LNCAP (cell line): ENCODE data around the gene PKD1.

Source experiments
- TF ChIP-seq, protein P1 (sequence below): fragments of 450-650 bp; IDR thresholded peaks from 2 replicates; pipeline ENCODE4 v1.5.1; 2017; ENCODE audit warnings: mild to moderate bottlenecking

Gene PKD1

DNA sequence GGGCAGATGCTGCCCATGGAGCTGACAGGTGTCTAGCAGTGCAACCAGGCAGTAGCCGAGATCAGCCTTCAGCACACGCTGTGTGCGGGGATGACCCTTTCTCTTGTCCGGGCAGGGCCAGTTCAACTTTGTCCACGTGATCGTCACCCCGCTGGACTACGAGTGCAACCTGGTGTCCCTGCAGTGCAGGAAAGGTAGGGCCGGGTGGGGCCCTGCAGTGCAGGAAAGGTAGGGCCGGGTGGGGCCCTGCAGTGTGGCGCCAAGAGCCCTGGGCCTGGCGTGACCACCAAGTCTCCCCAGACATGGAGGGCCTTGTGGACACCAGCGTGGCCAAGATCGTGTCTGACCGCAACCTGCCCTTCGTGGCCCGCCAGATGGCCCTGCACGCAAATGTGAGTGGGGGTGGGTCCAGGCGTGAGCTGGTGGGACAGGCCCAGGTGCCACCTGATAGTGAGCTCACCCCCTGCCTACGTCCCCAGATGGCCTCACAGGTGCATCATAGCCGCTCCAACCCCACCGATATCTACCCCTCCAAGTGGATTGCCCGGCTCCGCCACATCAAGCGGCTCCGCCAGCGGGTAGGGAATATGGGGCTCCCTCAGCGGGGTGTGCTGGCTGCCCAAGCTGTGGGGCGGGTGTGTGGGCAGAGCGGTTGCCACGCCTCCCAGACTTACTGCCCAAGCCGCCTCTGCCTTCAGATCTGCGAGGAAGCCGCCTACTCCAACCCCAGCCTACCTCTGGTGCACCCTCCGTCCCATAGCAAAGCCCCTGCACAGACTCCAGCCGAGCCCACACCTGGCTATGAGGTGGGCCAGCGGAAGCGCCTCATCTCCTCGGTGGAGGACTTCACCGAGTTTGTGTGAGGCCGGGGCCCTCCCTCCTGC, 47.7 kb downstream of the PKD1 start:
- TF ChIP-seq, protein P1, sequence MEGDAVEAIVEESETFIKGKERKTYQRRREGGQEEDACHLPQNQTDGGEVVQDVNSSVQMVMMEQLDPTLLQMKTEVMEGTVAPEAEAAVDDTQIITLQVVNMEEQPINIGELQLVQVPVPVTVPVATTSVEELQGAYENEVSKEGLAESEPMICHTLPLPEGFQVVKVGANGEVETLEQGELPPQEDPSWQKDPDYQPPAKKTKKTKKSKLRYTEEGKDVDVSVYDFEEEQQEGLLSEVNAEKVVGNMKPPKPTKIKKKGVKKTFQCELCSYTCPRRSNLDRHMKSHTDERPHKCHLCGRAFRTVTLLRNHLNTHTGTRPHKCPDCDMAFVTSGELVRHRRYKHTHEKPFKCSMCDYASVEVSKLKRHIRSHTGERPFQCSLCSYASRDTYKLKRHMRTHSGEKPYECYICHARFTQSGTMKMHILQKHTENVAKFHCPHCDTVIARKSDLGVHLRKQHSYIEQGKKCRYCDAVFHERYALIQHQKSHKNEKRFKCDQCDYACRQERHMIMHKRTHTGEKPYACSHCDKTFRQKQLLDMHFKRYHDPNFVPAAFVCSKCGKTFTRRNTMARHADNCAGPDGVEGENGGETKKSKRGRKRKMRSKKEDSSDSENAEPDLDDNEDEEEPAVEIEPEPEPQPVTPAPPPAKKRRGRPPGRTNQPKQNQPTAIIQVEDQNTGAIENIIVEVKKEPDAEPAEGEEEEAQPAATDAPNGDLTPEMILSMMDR: no peak

DNA sequence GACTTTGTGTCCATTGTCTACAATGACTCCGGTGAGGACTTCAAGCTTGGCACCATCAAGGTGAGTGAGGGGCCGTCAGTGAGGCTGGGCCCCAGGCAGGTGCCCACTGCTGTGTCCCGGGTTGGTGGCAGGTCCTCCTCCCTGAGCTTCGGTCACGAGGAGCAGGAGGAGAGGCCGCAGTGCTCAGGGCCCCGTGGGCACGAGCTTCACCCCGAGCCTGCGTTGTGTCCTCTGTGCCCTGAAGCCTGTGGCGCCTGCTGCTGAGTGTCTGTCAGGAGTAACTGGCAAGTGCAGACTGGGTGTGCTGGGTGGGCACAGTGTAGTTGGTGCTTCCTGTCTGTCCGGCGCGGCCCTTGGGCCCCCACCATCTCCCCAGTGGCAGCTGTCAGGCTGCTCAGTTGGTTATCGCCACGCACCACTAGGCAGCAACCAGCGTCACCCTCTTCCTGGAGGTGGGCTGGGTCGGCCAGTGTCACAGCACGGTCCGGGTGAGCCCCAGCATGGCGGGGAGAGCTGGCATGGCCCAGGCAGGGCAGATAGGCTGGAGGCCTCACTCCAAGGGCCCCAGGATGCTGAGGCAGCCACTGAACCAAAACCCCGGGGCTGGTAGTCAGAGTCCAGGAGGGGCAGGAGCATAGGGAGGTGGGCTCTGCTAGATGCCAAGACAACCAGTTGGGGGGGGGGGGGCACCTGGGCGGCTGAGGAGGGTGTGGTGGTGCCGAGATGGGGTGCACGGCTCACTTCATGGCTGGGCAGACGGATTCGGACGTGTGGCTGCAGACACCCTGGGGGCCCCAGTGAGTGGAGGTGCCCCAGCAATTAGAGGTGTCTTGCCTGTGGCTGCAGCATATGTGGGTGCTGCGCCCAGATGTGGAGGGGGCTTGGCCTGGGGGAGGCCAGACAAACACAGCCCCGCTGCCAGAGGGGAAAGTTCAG, 48.6 kb downstream of the PKD1 start:
- TF ChIP-seq, protein P1: no peak

DNA sequence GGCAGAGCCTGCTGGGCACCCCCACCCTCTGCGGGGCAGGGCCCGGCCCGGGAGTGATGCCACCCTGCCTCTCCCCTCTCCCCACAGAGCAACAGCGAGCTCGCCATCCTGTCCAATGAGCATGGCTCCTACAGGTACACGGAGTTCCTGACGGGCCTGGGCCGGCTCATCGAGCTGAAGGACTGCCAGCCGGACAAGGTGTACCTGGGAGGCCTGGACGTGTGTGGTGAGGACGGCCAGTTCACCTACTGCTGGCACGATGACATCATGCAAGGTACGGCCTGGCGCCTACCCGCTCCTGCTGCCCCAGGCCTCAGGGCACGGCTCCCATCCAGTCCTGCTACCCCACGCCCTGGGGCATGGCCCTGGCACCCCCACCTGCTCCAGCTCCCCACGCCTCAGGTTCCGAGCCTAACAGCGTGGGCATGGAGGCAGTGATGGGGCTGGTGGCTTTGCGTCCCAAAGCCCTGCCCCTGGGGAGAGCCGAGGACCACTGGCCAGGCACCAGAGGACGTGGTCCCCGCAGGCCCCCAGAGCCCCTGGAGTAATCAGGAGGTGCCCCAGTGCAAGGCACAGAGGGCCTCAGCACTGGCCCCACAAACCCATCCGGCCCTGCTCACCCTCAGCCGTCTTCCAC, 49.5 kb downstream of the PKD1 start:
- TF ChIP-seq, protein P1: no peak

DNA sequence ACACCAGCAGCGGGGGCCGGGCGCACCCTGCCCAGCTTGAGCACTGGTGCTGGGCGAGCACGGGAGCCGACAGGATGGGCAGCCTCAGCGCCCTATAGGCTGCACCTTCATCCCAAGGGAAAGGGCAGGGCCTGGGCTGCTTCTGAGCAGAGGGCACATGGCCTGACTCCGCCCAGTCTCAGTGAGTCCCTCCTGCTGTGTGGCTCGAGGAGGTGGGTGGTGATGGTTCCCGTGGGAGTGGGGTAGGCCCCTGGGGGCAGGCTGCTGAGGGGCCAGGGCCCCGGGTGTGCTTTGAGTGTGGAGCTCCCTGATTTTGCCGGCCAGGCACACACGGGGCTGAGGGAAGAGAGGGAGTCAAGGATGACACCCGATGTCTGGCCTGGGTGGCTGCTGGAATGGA, 50.0 kb downstream of the PKD1 start:
- TF ChIP-seq, protein P1: no peak

DNA sequence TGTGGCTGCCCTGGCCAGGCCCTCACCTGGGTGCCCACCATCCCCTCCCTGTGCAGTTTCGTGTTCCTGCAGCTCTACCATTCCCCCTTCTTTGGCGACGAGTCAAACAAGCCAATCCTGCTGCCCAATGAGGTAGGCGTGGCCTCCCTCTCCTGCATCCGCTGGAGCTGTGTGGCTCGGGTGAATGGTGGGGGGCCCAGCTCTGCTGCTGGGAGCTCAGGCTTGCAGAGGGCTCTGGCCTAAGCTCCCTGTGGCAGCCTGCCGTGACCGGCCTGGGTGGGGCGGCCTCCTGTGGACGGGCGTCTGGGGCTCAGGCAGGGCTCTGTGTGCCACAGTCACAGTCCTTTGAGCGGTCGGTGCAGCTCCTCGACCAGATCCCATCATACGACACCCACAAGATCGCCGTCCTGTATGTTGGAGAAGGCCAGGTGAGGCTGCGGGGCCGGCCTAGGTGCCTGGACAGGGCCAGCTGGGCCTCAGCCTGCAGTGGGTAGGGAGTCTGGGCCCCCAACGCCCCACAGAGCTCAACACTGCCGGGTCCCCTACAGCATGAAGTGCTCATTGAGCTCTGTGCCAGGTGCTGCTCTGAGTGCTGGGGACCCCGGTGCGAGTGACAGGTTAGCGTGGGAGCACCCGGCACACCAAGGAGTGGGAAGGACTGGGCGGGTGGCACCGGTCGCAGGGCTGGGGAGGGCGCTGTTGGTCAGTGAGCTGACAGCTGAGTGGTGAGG, 50.6 kb downstream of the PKD1 start:
- TF ChIP-seq, protein P1: no peak

DNA sequence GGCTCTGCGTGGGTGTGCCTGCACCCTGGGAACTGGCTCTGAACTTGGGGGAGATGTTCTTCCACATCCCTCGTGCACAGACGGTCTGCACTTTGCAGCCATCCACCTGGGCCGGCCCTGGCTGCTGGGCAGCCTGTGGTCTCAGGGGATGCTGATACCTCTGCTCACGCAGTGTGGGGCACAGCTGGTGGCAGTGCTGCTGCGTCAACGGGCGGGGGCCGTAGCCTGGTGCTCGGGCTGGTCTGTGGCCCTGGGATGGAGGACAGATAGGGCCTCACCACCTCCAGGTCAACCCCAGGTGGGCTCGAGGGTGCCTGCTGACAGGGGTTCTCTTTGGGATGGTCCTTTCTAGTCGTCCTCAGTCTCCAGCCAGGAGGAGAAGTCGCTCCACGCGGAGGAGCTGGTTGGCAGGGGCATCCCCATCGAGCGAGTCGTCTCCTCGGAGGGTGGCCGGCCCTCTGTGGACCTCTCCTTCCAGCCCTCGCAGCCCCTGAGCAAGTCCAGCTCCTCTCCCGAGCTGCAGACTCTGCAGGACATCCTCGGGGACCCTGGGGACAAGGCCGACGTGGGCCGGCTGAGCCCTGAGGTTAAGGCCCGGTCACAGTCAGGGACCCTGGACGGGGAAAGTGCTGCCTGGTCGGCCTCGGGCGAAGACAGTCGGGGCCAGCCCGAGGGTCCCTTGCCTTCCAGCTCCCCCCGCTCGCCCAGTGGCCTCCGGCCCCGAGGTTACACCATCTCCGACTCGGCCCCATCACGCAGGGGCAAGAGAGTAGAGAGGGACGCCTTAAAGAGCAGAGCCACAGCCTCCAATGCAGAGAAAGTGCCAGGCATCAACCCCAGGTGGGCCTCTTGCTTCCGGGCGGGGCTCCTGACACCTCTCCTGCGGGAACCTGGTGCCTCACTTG, 51.6 kb downstream of the PKD1 start:
- TF ChIP-seq, protein P1: no peak
